NT2/D1 (cell line): ENCODE data around the gene PLCL1.

Experiments
- SUZ12 ChIP-seq: IDR thresholded peaks from 2 replicates; pipeline ENCODE4 v1.6.1; 2011; ENCODE audit not compliant: insufficient read length, insufficient read depth; ENCODE audit errors: extremely low read depth
- YY1 ChIP-seq: IDR thresholded peaks from 2 replicates; pipeline ENCODE4 v1.6.1; 2011; ENCODE audit not compliant: insufficient read length, insufficient read depth
- ZNF274 ChIP-seq: IDR thresholded peaks from 2 replicates; pipeline ENCODE4 v1.6.1; 2011; ENCODE audit warnings: mild to moderate bottlenecking, low read depth, low read length

DNA sequence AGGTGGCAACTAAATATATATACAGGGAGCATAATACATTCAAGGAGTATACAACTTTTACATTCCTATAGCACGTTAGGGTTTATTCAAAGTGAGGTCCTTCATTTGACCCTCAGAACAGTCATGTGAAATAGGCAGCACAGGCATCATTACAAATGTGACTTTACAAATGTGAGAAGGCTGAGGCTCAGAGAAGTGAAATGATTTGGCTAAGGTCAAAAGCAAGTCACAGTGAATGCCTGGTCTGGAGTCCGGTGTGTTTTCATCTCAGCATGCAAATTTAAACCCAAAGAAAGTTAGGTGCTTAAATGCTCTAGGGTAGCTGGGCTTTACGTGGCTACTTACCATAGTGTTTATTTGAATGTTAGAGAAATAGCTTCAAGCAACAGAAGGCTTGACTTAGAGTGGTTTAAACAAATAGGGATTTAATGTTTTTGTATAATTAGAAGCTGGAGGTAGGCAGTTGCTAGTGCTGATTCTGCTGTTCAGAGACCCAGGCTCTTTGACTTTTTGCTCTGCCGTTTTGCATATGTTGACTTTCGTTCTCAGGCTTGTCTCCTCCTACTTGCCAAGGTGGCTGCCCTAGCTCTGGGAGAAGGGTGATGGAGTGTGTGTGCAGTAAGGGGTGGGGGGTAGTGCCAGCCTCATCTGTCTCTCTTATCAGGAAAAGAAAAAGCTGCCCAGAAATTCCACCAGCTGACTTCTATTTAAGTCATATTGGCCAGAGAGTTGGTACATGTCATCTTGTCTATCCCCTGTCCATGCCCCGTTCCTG, 89.2 kb downstream of the PLCL1 start:
- no peak for TF ChIP-seq YY1
- no peak for TF ChIP-seq SUZ12
- TF ChIP-seq ZNF274: no peak
